Caco-2 (cell line): Measurements from ENCODE around the gene FSHR. TPM values are rescaled to one million over a fixed set of nuclear protein-coding genes. Genes with fewer than 3 reads are reported as not detected.

Source experiments
- BruUV-seq: library from RNA; stranded (reverse); fragments of 400-500 nt; replicated peaks from 2 replicates; lab custom pipeline; 2021; lab: Mats Ljungman, UMichigan
- CTCF ChIA-PET: fragments of 300-600 bp; sonication (Branson Sonifier 250); formaldehyde crosslinking; loops from one replicate; lab custom pipeline; 2022; ENCODE audit warnings: antibody characterized with exemption; lab: Charles Lee
- POLR2A ChIA-PET: fragments of 300-600 bp; sonication (Branson Sonifier 250); formaldehyde crosslinking; loops from one replicate; lab custom pipeline; 2022; ENCODE audit warnings: antibody characterized with exemption; lab: Charles Lee
- DNase-seq, 2 experiments: peaks; one replicate each; pipeline versions ENCODE4 v3.0.0 to v3.0.0-alpha.2; 2020 to 2022
- H3K27me3 ChIP-seq: replicated peaks from 2 replicates; pipeline ENCODE4 v1.6.0; 2011; ENCODE audit warnings: low read length; ENCODE audit not compliant: control insufficient read depth, insufficient read depth
- H3K36me3 ChIP-seq: 2 replicates; pipeline ENCODE4 v1.5.1; 2011; ENCODE audit warnings: low read length; ENCODE audit not compliant: control insufficient read depth, insufficient read depth
- H3K4me1 ChIP-seq: fragments of 250-450 bp; sonication (Bioruptor Pico); 2 replicates; pipeline ENCODE4 v1.5.1; 2020; ENCODE audit warnings: mild to moderate bottlenecking
- H3K4me3 ChIP-seq: 2 replicates; pipeline ENCODE4 v1.5.1; 2011; ENCODE audit warnings: low read depth, mild to moderate bottlenecking, control low read depth, low read length
- H3K9me3 ChIP-seq: fragments of 250-450 bp; sonication (Bioruptor Pico); 2 replicates; pipeline ENCODE4 v1.5.1; 2020; ENCODE audit warnings: mild to moderate bottlenecking, moderate library complexity
- H3K27ac Mint-ChIP-seq: one replicate; pipeline ENCODE4 v1.8.0; 2022; ENCODE audit warnings: mixed read lengths; ENCODE audit not compliant: unreplicated experiment
- H3K27me3 Mint-ChIP-seq: one replicate; pipeline ENCODE4 v1.8.0; 2022; ENCODE audit warnings: mixed read lengths; ENCODE audit not compliant: insufficient read depth, unreplicated experiment
- H3K36me3 Mint-ChIP-seq: one replicate; pipeline ENCODE4 v1.8.0; 2022; ENCODE audit warnings: mild to moderate bottlenecking, mixed read lengths; ENCODE audit not compliant: insufficient read depth, unreplicated experiment
- H3K4me1 Mint-ChIP-seq: one replicate; pipeline ENCODE4 v1.8.0; 2022; ENCODE audit warnings: low read depth, mixed read lengths; ENCODE audit not compliant: unreplicated experiment
- H3K4me3 Mint-ChIP-seq: one replicate; pipeline ENCODE4 v1.8.0; 2022; ENCODE audit warnings: mild to moderate bottlenecking, moderate library complexity, mixed read lengths; ENCODE audit not compliant: unreplicated experiment
- H3K9me3 Mint-ChIP-seq: one replicate; pipeline ENCODE4 v1.8.0; 2022; ENCODE audit warnings: mixed read lengths; ENCODE audit not compliant: unreplicated experiment
- CTCF ChIP-seq, 2 experiments: fragments of 200-600 bp in 1 of 2; IDR thresholded peaks; 1 replicate in 1 of 2; 2 replicates in 1 of 2; pipeline versions ENCODE4 v1.5.1 to v1.8.0; 2011 to 2022; ENCODE audit warnings: antibody characterized with exemption in 1 of 2, control low read depth in 1 of 2, inconsistent platforms in 1 of 2, low read depth in 1 of 2, low read length in 1 of 2, mild to moderate bottlenecking in 1 of 2, moderate library complexity in 1 of 2; ENCODE audit not compliant: insufficient read depth in 1 of 2, severe bottlenecking in 1 of 2, unreplicated experiment in 1 of 2
- intact Hi-C: fragments of 100-400 bp; cut with micrococcal nuclease; formaldehyde crosslinking; loops from one replicate; pipeline ENCODE4 v1.10.0; 2022; ENCODE audit not compliant: unreplicated experiment
- total RNA-seq: library from RNA; stranded (reverse); gene quantifications from 2 replicates; pipeline ENCODE4 v1.2.3, GENCODE V29; 2022

FSHR gene
- total RNA-seq, 1 experiment from 2014 or later, result 0.41 TPM

GRCh38 chr2:49174750-49175149 is 20.4 kb upstream of the FSHR start:
- H3K4me1 Mint-ChIP-seq, result no peaks in the 10 kb centered on the region
- no peaks in the 10 kb centered on the region for H3K36me3 Mint-ChIP-seq
- ChIA-PET POLR2A (no interaction called here), CTCF (no interaction called here)
- no peak overlapping the region for H3K4me3 ChIP-seq
- H3K9me3 Mint-ChIP-seq, result no peaks in the 10 kb centered on the region
- DNase-seq, result no peak
- H3K4me1 ChIP-seq, result no peaks in the 10 kb centered on the region
- intact Hi-C loops, result loop anchor here (2.0 kb wide), 1 partner anchor 228 kb away; no protein-coding TSS in a partner anchor
- no peak overlapping the region for H3K27ac Mint-ChIP-seq
- no peaks in the 10 kb centered on the region for H3K27me3 Mint-ChIP-seq
- no peaks in the 10 kb centered on the region for H3K36me3 ChIP-seq
- H3K4me3 Mint-ChIP-seq, result no peak overlapping the region
- TF ChIP-seq CTCF (IDR thresholded peaks at IDR 0.05; ENCODE audit: insufficient read depth in 1 of 2, low read depth in 1 of 2, low read length in 1 of 2, severe bottlenecking in 1 of 2, unreplicated experiment in 1 of 2), result no peak
- no TSS peak for BruUV-seq
- no peaks in the 10 kb centered on the region for H3K27me3 ChIP-seq
- no peaks in the 10 kb centered on the region; the same call in 1 of the 2 replicates for H3K9me3 ChIP-seq

GRCh38 chr2:49167131-49167530 is 12.8 kb upstream of the FSHR start:
- Histone ChIP-seq H3K4me1 (no peaks in the 10 kb centered on the region), H3K4me3 (no peak overlapping the region), H3K9me3 (no peaks in the 10 kb centered on the region; the same call in 1 of the 2 replicates), H3K27me3 (no peaks in the 10 kb centered on the region), H3K36me3 (no peaks in the 10 kb centered on the region)
- Mint-ChIP-seq H3K4me3 (no peak overlapping the region), H3K9me3 (peaks cover 12% of the 10 kb centered on the region), H3K27ac (no peak overlapping the region), H3K27me3 (no peaks in the 10 kb centered on the region), H3K4me1 (no peaks in the 10 kb centered on the region), H3K36me3 (no peaks in the 10 kb centered on the region)
- DNase-seq, result no peak
- TF ChIP-seq CTCF (IDR thresholded peaks at IDR 0.05; ENCODE audit: insufficient read depth in 1 of 2, low read depth in 1 of 2, low read length in 1 of 2, severe bottlenecking in 1 of 2, unreplicated experiment in 1 of 2), result no peak
- ChIA-PET CTCF (no interaction called here), POLR2A (no interaction called here)
- intact Hi-C loops, result no loop called here
- BruUV-seq, result no TSS peak

- H3K4me1 Mint-ChIP-seq, result no peaks in the 10 kb centered on the region
- H3K4me1 ChIP-seq, result no peaks in the 10 kb centered on the region
- H3K36me3 ChIP-seq, result no peaks in the 10 kb centered on the region
- H3K9me3 Mint-ChIP-seq, result peaks cover 12% of the 10 kb centered on the region
- no peak for TF ChIP-seq CTCF (IDR thresholded peaks at IDR 0.05; ENCODE audit: insufficient read depth in 1 of 2, low read depth in 1 of 2, low read length in 1 of 2, severe bottlenecking in 1 of 2, unreplicated experiment in 1 of 2)
- POLR2A ChIA-PET, result no interaction called here
- no peaks in the 10 kb centered on the region for H3K36me3 Mint-ChIP-seq
- H3K27me3 Mint-ChIP-seq, result no peaks in the 10 kb centered on the region
- H3K4me3 Mint-ChIP-seq, result no peak overlapping the region
- no peaks in the 10 kb centered on the region; the same call in 1 of the 2 replicates for H3K9me3 ChIP-seq
- DNase-seq, result no peak
- H3K4me3 ChIP-seq, result no peak overlapping the region
- BruUV-seq, result no TSS peak
- H3K27ac Mint-ChIP-seq, result no peak overlapping the region
- intact Hi-C loops, result no loop called here
- CTCF ChIA-PET, result no interaction called here
- H3K27me3 ChIP-seq, result no peaks in the 10 kb centered on the region
Measured at GRCh38 chr2:49165662-49166061, 11.3 kb upstream of the FSHR start.
